DOHH2 (cell line): Measurements from ENCODE around the gene NEUROG2.

Experiments used
- EZH2phosphoT487 ChIP-seq: fragments of 200-600 bp; sonication (generic); IDR thresholded peaks from 2 replicates; pipeline ENCODE4 v1.6.1; 2017; ENCODE audit warnings: borderline replicate concordance, mild to moderate bottlenecking, antibody characterized with exemption, low read length, moderate library complexity, mixed read lengths
- TF ChIP-seq, protein P1 (sequence below): fragments of 200-600 bp; sonication (generic); IDR thresholded peaks from one replicate; pipeline ENCODE4 v1.5.1; 2014; ENCODE audit warnings: antibody characterized with exemption, mild to moderate bottlenecking, low read depth, low read length; ENCODE audit not compliant: poor library complexity, severe bottlenecking

- TF ChIP-seq, protein P1, sequence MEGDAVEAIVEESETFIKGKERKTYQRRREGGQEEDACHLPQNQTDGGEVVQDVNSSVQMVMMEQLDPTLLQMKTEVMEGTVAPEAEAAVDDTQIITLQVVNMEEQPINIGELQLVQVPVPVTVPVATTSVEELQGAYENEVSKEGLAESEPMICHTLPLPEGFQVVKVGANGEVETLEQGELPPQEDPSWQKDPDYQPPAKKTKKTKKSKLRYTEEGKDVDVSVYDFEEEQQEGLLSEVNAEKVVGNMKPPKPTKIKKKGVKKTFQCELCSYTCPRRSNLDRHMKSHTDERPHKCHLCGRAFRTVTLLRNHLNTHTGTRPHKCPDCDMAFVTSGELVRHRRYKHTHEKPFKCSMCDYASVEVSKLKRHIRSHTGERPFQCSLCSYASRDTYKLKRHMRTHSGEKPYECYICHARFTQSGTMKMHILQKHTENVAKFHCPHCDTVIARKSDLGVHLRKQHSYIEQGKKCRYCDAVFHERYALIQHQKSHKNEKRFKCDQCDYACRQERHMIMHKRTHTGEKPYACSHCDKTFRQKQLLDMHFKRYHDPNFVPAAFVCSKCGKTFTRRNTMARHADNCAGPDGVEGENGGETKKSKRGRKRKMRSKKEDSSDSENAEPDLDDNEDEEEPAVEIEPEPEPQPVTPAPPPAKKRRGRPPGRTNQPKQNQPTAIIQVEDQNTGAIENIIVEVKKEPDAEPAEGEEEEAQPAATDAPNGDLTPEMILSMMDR = no peak
- TF ChIP-seq EZH2phosphoT487 = no peak
Measured at GRCh38 chr4:112559053-112559452, 43.1 kb upstream of the NEUROG2 start.
